ENCODE data around the gene SLC1A7.

The SLC1A7 gene

DNA sequence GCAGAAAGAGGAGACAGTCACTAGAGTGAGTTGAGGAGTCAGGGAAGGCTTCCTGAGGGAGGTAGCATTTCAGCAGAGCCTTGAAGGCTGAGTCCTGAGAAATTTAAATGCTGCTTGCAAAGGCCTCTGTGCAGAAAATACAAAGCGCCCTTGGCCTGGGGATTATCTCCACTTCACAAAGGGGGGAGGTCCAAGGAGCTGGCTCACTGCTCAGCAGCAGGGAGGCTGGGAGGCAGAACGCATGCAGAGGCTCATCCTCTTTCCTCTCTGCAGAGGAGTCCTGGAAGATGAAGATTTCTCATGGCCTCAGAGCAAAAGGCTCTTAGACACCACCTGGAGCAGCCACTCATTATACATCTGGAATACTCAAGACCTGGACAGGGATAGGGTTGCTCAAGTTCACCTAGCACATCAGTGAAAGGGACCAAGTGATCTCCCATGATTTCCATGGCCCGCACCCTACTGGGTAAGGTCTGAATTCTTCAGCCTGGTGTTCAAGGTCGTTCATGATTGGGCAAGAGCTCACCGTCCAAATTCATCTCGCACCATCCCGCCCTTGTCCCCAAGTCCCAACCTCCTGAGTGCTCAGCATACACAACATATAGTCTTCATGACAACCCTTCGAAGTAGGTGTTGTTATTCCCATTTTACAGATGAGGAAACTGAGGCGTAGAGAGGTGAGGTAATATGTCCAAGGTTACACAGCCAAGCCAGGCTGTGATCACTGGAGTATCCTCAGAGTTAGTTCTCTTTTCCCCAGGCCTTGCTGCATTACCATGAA, 9.0 kb downstream of the SLC1A7 start:
- 76 to 83% methylated on average over 3 to 4 of the region's 9 CpGs for WGBS, 2 experiments (ENCODE audit: insufficient coverage in 2 of 2)
- Histone ChIP-seq H3K36me3 (ENCODE audit: control insufficient read depth, insufficient read depth, low read length) (no peaks in the 10 kb centered on the region), H3K9me3 (ENCODE audit: control insufficient read depth, low read length) (peaks cover 8% of the 10 kb centered on the region), H3K4me1 (ENCODE audit: control insufficient read depth, insufficient read depth, low read length, poor library complexity, severe bottlenecking) (no peaks in the 10 kb centered on the region), H3K27ac (ENCODE audit: low read depth, low read length, severe bottlenecking) (no peak overlapping the region), H3K4me3 (ENCODE audit: extremely low read depth, insufficient read depth, low read length, poor library complexity, severe bottlenecking) (no peak overlapping the region)

DNA sequence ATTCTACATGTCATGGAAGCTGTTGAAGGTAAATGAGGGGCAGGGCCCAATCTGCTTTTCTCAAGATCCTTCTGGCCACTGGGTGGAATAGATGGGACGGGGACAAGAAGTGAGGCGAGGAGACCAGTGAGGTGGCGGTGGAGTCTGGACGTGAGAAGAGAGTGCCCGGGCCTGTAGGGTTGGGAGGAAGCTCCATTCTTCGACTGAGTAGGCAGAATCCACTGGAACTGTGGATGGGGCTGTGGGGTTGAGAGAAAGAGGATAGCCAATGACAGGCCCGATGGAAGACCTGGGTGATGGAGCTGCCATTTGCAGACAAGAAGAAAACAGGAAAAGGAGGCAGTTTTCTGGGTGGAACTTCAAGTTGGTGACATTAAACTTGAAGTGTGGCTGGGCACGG, 10.3 kb downstream of the SLC1A7 start:
- H3K9me3 ChIP-seq (ENCODE audit: control insufficient read depth, low read length), result no peaks in the 10 kb centered on the region
- no peak overlapping the region for H3K27ac ChIP-seq (ENCODE audit: low read depth, low read length, severe bottlenecking)
- 80 to 90% methylated on average over 8 of the region's 8 CpGs for WGBS, 2 experiments (ENCODE audit: insufficient coverage in 2 of 2)
- H3K4me1 ChIP-seq (ENCODE audit: control insufficient read depth, insufficient read depth, low read length, poor library complexity, severe bottlenecking), result no peaks in the 10 kb centered on the region
- H3K36me3 ChIP-seq (ENCODE audit: control insufficient read depth, insufficient read depth, low read length), result no peaks in the 10 kb centered on the region
- no peak overlapping the region for H3K4me3 ChIP-seq (ENCODE audit: extremely low read depth, insufficient read depth, low read length, poor library complexity, severe bottlenecking)

- 80 to 97% methylated on average over 2 of the region's 2 CpGs for WGBS, 2 experiments (ENCODE audit: insufficient coverage in 2 of 2)
- Histone ChIP-seq H3K27ac (ENCODE audit: low read depth, low read length, severe bottlenecking) (no peak overlapping the region), H3K9me3 (ENCODE audit: control insufficient read depth, low read length) (no peaks in the 10 kb centered on the region), H3K4me1 (ENCODE audit: control insufficient read depth, insufficient read depth, low read length, poor library complexity, severe bottlenecking) (no peaks in the 10 kb centered on the region), H3K36me3 (ENCODE audit: control insufficient read depth, insufficient read depth, low read length) (no peaks in the 10 kb centered on the region), H3K4me3 (ENCODE audit: extremely low read depth, insufficient read depth, low read length, poor library complexity, severe bottlenecking) (no peak overlapping the region)
Observed at GRCh38 chr1:53131590-53131938, 10.9 kb downstream of the SLC1A7 start.

DNA sequence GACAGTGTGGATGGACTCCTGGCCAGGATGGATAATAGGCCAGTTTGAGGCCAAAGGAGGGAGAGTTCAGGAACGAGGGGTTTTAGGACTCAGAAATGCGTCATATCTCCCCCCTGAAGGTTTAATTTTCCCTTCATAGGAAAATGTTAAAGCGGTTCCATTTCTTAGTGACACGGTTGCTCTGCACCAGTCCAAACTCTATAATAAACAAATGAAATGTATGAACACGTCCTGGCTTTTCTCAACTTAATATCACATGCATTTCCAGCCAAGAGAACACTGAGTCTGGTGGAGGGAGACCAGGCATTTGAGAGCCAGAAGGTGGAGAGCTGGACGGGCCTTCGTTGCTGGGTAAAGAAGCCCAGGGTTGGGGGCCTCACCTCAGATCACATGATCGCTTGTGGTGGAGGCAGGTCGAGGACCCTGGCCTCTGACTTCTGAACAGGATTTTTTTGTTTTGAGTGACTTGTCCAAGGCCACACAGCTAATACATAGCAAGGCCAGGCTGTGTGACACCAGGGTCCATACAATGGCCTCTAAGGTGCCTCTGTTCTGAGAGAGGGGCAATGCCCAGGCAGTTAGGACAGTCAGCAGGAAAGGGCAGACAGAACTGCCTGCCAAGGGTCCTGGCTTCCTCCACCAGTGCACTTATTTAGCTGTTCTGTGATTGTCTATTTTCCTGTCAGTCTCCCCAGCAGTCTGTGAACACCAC, 11.4 kb downstream of the SLC1A7 start:
- Histone ChIP-seq H3K36me3 (ENCODE audit: control insufficient read depth, insufficient read depth, low read length) (no peaks in the 10 kb centered on the region), H3K27ac (ENCODE audit: low read depth, low read length, severe bottlenecking) (no peak overlapping the region), H3K4me1 (ENCODE audit: control insufficient read depth, insufficient read depth, low read length, poor library complexity, severe bottlenecking) (no peaks in the 10 kb centered on the region), H3K9me3 (ENCODE audit: control insufficient read depth, low read length) (no peaks in the 10 kb centered on the region), H3K4me3 (ENCODE audit: extremely low read depth, insufficient read depth, low read length, poor library complexity, severe bottlenecking) (no peak overlapping the region)
- 86 to 97% methylated on average over 7 to 8 of the region's 9 CpGs for WGBS, 2 experiments (ENCODE audit: insufficient coverage in 2 of 2)

DNA sequence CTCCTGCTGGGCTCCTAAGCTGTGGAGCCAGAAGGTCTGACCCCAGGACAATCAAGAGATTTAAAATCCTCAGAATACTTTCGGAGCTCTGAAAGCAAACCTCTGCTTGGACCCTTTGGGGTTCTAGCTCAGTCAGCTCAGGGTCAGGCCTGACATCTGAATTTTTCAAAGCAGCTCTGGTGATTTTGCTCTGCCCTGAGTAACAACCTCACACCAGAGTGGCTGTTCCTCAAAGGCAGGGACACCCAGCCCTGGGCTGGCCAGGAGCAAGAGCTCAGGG, 11.9 kb downstream of the SLC1A7 start:
- H3K27ac ChIP-seq (ENCODE audit: low read depth, low read length, severe bottlenecking), result no peak overlapping the region
- no peaks in the 10 kb centered on the region for H3K9me3 ChIP-seq (ENCODE audit: control insufficient read depth, low read length)
- no peak overlapping the region for H3K4me3 ChIP-seq (ENCODE audit: extremely low read depth, insufficient read depth, low read length, poor library complexity, severe bottlenecking)
- no peaks in the 10 kb centered on the region for H3K4me1 ChIP-seq (ENCODE audit: control insufficient read depth, insufficient read depth, low read length, poor library complexity, severe bottlenecking)
- 83 to 100% methylated on average over 1 of the region's 1 CpG for WGBS, 2 experiments (ENCODE audit: insufficient coverage in 2 of 2)
- no peaks in the 10 kb centered on the region for H3K36me3 ChIP-seq (ENCODE audit: control insufficient read depth, insufficient read depth, low read length)

GRCh38 chr1:53129891-53130597, 12.4 kb downstream of the SLC1A7 start:
- H3K9me3 ChIP-seq (ENCODE audit: control insufficient read depth, low read length), result no peaks in the 10 kb centered on the region
- no peak overlapping the region for H3K27ac ChIP-seq (ENCODE audit: low read depth, low read length, severe bottlenecking)
- H3K36me3 ChIP-seq (ENCODE audit: control insufficient read depth, insufficient read depth, low read length), result no peaks in the 10 kb centered on the region
- H3K4me1 ChIP-seq (ENCODE audit: control insufficient read depth, insufficient read depth, low read length, poor library complexity, severe bottlenecking), result no peaks in the 10 kb centered on the region
- H3K4me3 ChIP-seq (ENCODE audit: extremely low read depth, insufficient read depth, low read length, poor library complexity, severe bottlenecking), result no peak overlapping the region
- WGBS, 2 experiments (ENCODE audit: insufficient coverage in 2 of 2), result 90% methylated on average over 7 to 9 of the region's 12 CpGs

DNA sequence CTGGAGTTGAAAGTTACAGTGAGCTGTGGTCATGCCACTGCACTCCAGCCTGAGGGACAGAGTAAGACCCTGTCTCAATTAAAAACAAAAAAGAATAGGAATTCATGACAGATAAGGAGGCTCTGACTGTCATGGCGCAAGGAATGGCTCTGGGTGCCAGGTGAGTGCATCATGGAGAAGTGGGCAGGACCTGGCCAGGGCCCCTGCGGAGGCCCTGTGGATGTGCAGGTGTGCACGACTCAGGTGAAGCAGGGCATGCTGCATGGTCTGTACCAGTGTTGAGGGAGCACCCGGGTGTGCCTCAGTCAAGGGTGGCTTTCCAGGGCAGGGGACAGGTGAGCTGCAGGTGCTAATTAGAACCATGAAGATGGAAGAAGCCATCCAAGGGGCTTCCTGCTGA, 14.0 kb downstream of the SLC1A7 start:
- Histone ChIP-seq H3K4me1 (ENCODE audit: control insufficient read depth, insufficient read depth, low read length, poor library complexity, severe bottlenecking) (no peaks in the 10 kb centered on the region), H3K36me3 (ENCODE audit: control insufficient read depth, insufficient read depth, low read length) (no peaks in the 10 kb centered on the region), H3K27ac (ENCODE audit: low read depth, low read length, severe bottlenecking) (no peak overlapping the region), H3K4me3 (ENCODE audit: extremely low read depth, insufficient read depth, low read length, poor library complexity, severe bottlenecking) (no peak overlapping the region), H3K9me3 (ENCODE audit: control insufficient read depth, low read length) (no peaks in the 10 kb centered on the region)
- 89 to 93% methylated on average over 3 to 4 of the region's 4 CpGs for WGBS, 2 experiments (ENCODE audit: insufficient coverage in 2 of 2)

GRCh38 chr1:53127546-53127945, 14.9 kb downstream of the SLC1A7 start:
- no peak overlapping the region for H3K4me3 ChIP-seq (ENCODE audit: extremely low read depth, insufficient read depth, low read length, poor library complexity, severe bottlenecking)
- H3K9me3 ChIP-seq (ENCODE audit: control insufficient read depth, low read length), result no peaks in the 10 kb centered on the region
- peaks cover 7% of the 10 kb centered on the region for H3K4me1 ChIP-seq (ENCODE audit: control insufficient read depth, insufficient read depth, low read length, poor library complexity, severe bottlenecking)
- H3K27ac ChIP-seq (ENCODE audit: low read depth, low read length, severe bottlenecking), result no peak overlapping the region
- WGBS, 2 experiments (ENCODE audit: insufficient coverage in 2 of 2), result 92 to 94% methylated on average over 3 to 5 of the region's 5 CpGs
- H3K36me3 ChIP-seq (ENCODE audit: control insufficient read depth, insufficient read depth, low read length), result no peaks in the 10 kb centered on the region

- no peak overlapping the region for H3K4me3 ChIP-seq (ENCODE audit: extremely low read depth, insufficient read depth, low read length, poor library complexity, severe bottlenecking)
- H3K36me3 ChIP-seq (ENCODE audit: control insufficient read depth, insufficient read depth, low read length), result no peaks in the 10 kb centered on the region
- no CpG with 5 or more reads among the region's 1 CpG for WGBS, 2 experiments (ENCODE audit: insufficient coverage in 2 of 2)
- H3K9me3 ChIP-seq (ENCODE audit: control insufficient read depth, low read length), result no peaks in the 10 kb centered on the region
- peaks cover 18% of the 10 kb centered on the region for H3K4me1 ChIP-seq (ENCODE audit: control insufficient read depth, insufficient read depth, low read length, poor library complexity, severe bottlenecking)
- H3K27ac ChIP-seq (ENCODE audit: low read depth, low read length, severe bottlenecking), result no peak overlapping the region
Observed at GRCh38 chr1:53126495-53126894, 15.9 kb downstream of the SLC1A7 start.

GRCh38 chr1:53125623-53126360, 16.6 kb downstream of the SLC1A7 start:
- peaks cover 21% of the 10 kb centered on the region for H3K4me1 ChIP-seq (ENCODE audit: control insufficient read depth, insufficient read depth, low read length, poor library complexity, severe bottlenecking)
- H3K27ac ChIP-seq (ENCODE audit: low read depth, low read length, severe bottlenecking), result no peak overlapping the region
- H3K4me3 ChIP-seq (ENCODE audit: extremely low read depth, insufficient read depth, low read length, poor library complexity, severe bottlenecking), result no peak overlapping the region
- WGBS, 2 experiments (ENCODE audit: insufficient coverage in 2 of 2), result 85 to 87% methylated on average over 7 to 8 of the region's 10 CpGs
- H3K9me3 ChIP-seq (ENCODE audit: control insufficient read depth, low read length), result no peaks in the 10 kb centered on the region
- no peaks in the 10 kb centered on the region for H3K36me3 ChIP-seq (ENCODE audit: control insufficient read depth, insufficient read depth, low read length)
